ENCODE results near the gene B4GALT6.

B4GALT6 gene

GRCh38 chr18:31707815-31708214 lies 23.4 kb upstream of the B4GALT6 start:
- H3K36me3 Mint-ChIP-seq (ENCODE audit: low read depth), result no peaks in the 10 kb centered on the region
- intact Hi-C loops (cut with micrococcal nuclease), result no loop called here
- H3K9me3 Mint-ChIP-seq, result no peaks in the 10 kb centered on the region

GRCh38 chr18:31702449-31702848 lies 18.1 kb upstream of the B4GALT6 start:
- H3K4me1 Mint-ChIP-seq (ENCODE audit: low read depth), result peaks cover 11% of the 10 kb centered on the region
- H3K36me3 Mint-ChIP-seq (ENCODE audit: low read depth), result no peaks in the 10 kb centered on the region
- intact Hi-C loops (cut with micrococcal nuclease), result no loop called here
- no peaks in the 10 kb centered on the region for H3K27me3 Mint-ChIP-seq
- H3K4me3 Mint-ChIP-seq, result no peak overlapping the region
- H3K27ac Mint-ChIP-seq, result no peak overlapping the region
- peaks cover 9% of the 10 kb centered on the region for H3K9me3 Mint-ChIP-seq

More at GRCh38 chr18:31707815-31708214, 23.4 kb upstream of the B4GALT6 start:
- Mint-ChIP-seq H3K27me3 (no peaks in the 10 kb centered on the region), H3K27ac (no peak overlapping the region), H3K4me1 (ENCODE audit: low read depth) (peaks cover 14% of the 10 kb centered on the region), H3K4me3 (no peak overlapping the region)

- Mint-ChIP-seq H3K4me1 (ENCODE audit: low read depth) (peaks cover 11% of the 10 kb centered on the region), H3K27ac (no peak overlapping the region), H3K36me3 (ENCODE audit: low read depth) (no peaks in the 10 kb centered on the region), H3K9me3 (peaks cover 9% of the 10 kb centered on the region), H3K27me3 (no peaks in the 10 kb centered on the region), H3K4me3 (no peak overlapping the region)
- intact Hi-C loops (cut with micrococcal nuclease), result no loop called here
Observed at GRCh38 chr18:31701744-31702143, 17.4 kb upstream of the B4GALT6 start.

GRCh38 chr18:31700990-31701389 lies 16.6 kb upstream of the B4GALT6 start:
- Mint-ChIP-seq H3K36me3 (ENCODE audit: low read depth) (no peaks in the 10 kb centered on the region), H3K27me3 (no peaks in the 10 kb centered on the region), H3K27ac (no peak overlapping the region), H3K4me3 (no peak overlapping the region), H3K4me1 (ENCODE audit: low read depth) (peaks cover 11% of the 10 kb centered on the region), H3K9me3 (peaks cover 9% of the 10 kb centered on the region)
- intact Hi-C loops (cut with micrococcal nuclease), result no loop called here

GRCh38 chr18:31697351-31698298 lies 13.2 kb upstream of the B4GALT6 start:
- Mint-ChIP-seq H3K4me1 (ENCODE audit: low read depth) (peaks cover 8% of the 10 kb centered on the region), H3K27me3 (no peaks in the 10 kb centered on the region), H3K27ac (no peak overlapping the region), H3K4me3 (no peak overlapping the region), H3K9me3 (peaks cover 9% of the 10 kb centered on the region), H3K36me3 (ENCODE audit: low read depth) (no peaks in the 10 kb centered on the region)
- intact Hi-C loops (cut with micrococcal nuclease), result no loop called here

GRCh38 chr18:31695989-31696388 lies 11.6 kb upstream of the B4GALT6 start:
- intact Hi-C loops (cut with micrococcal nuclease), result no loop called here
- peaks cover 5% of the 10 kb centered on the region for H3K4me1 Mint-ChIP-seq (ENCODE audit: low read depth)
- H3K27me3 Mint-ChIP-seq, result no peaks in the 10 kb centered on the region
- H3K4me3 Mint-ChIP-seq, result no peak overlapping the region
- H3K9me3 Mint-ChIP-seq, result peaks cover 9% of the 10 kb centered on the region
- H3K27ac Mint-ChIP-seq, result no peak overlapping the region
- no peaks in the 10 kb centered on the region for H3K36me3 Mint-ChIP-seq (ENCODE audit: low read depth)

- intact Hi-C loops (cut with micrococcal nuclease), result no loop called here
- no peaks in the 10 kb centered on the region for H3K4me1 Mint-ChIP-seq (ENCODE audit: low read depth)
- no peak overlapping the region for H3K4me3 Mint-ChIP-seq
- H3K27me3 Mint-ChIP-seq, result no peaks in the 10 kb centered on the region
- H3K36me3 Mint-ChIP-seq (ENCODE audit: low read depth), result no peaks in the 10 kb centered on the region
- peaks cover 9% of the 10 kb centered on the region for H3K9me3 Mint-ChIP-seq
- no peak overlapping the region for H3K27ac Mint-ChIP-seq
Observed at GRCh38 chr18:31694297-31694696, 9.9 kb upstream of the B4GALT6 start.

GRCh38 chr18:31688606-31689005 lies 4.2 kb upstream of the B4GALT6 start:
- Mint-ChIP-seq H3K4me3 (no peak overlapping the region), H3K4me1 (ENCODE audit: low read depth) (peaks cover 7% of the 10 kb centered on the region), H3K36me3 (ENCODE audit: low read depth) (peaks cover 6% of the 10 kb centered on the region), H3K27ac (no peak overlapping the region), H3K27me3 (peaks cover 9% of the 10 kb centered on the region), H3K9me3 (no peaks in the 10 kb centered on the region)
- intact Hi-C loops (cut with micrococcal nuclease), result loop anchor here (10.0 kb wide), 1 partner anchor 406 kb away; the partner anchor contains the start of gene RNF138

- no peak overlapping the region for H3K27ac Mint-ChIP-seq
- peaks cover 12% of the 10 kb centered on the region for H3K4me1 Mint-ChIP-seq (ENCODE audit: low read depth)
- no peaks in the 10 kb centered on the region for H3K9me3 Mint-ChIP-seq
- intact Hi-C loops (cut with micrococcal nuclease), result loop anchor here (10.0 kb wide), 1 partner anchor 408 kb away; the partner anchor contains the start of gene RNF138
- peaks cover 6% of the 10 kb centered on the region for H3K36me3 Mint-ChIP-seq (ENCODE audit: low read depth)
- H3K4me3 Mint-ChIP-seq, result no peak overlapping the region
- peaks cover 15% of the 10 kb centered on the region for H3K27me3 Mint-ChIP-seq
Observed at GRCh38 chr18:31686986-31687928, 2.9 kb upstream of the B4GALT6 start.

GRCh38 chr18:31686572-31686971 lies 2.2 kb upstream of the B4GALT6 start:
- Mint-ChIP-seq H3K4me1 (ENCODE audit: low read depth) (peaks cover 12% of the 10 kb centered on the region), H3K4me3 (no peak overlapping the region), H3K36me3 (ENCODE audit: low read depth) (peaks cover 6% of the 10 kb centered on the region), H3K27me3 (peaks cover 15% of the 10 kb centered on the region), H3K9me3 (no peaks in the 10 kb centered on the region), H3K27ac (no peak overlapping the region)
- intact Hi-C loops (cut with micrococcal nuclease), result loop anchor here (10.0 kb wide), 1 partner anchor 408 kb away; the partner anchor contains the start of gene RNF138

GRCh38 chr18:31685097-31686082 lies 1.0 kb upstream of the B4GALT6 start:
- intact Hi-C loops (cut with micrococcal nuclease), result loop anchor here (10.0 kb wide), 1 partner anchor 409 kb away; the partner anchor contains the start of gene RNF138
- Mint-ChIP-seq H3K36me3 (ENCODE audit: low read depth) (peaks cover 6% of the 10 kb centered on the region), H3K9me3 (no peaks in the 10 kb centered on the region), H3K4me3 (peak overlapping the region; percentile 79), H3K27me3 (peaks cover 17% of the 10 kb centered on the region), H3K4me1 (ENCODE audit: low read depth) (peaks cover 13% of the 10 kb centered on the region), H3K27ac (peak overlapping the region; percentile 68)

GRCh38 chr18:31683968-31684278 lies 458 bp downstream of the B4GALT6 start:
- Mint-ChIP-seq H3K4me3 (peak overlapping the region; percentile 82), H3K4me1 (ENCODE audit: low read depth) (peaks cover 26% of the 10 kb centered on the region)

GRCh38 chr18:31683106-31683505 lies 1.3 kb downstream of the B4GALT6 start:
- intact Hi-C loops (cut with micrococcal nuclease), result loop anchor here (10.0 kb wide), 1 partner anchor 412 kb away; the partner anchor contains the start of gene RNF138
- peaks cover 6% of the 10 kb centered on the region for H3K36me3 Mint-ChIP-seq (ENCODE audit: low read depth)
- no peaks in the 10 kb centered on the region for H3K9me3 Mint-ChIP-seq
- no peak overlapping the region for H3K4me3 Mint-ChIP-seq
- H3K4me1 Mint-ChIP-seq (ENCODE audit: low read depth), result peaks cover 33% of the 10 kb centered on the region
- H3K27ac Mint-ChIP-seq, result no peak overlapping the region
- peaks cover 17% of the 10 kb centered on the region for H3K27me3 Mint-ChIP-seq

More at GRCh38 chr18:31683968-31684278, 458 bp downstream of the B4GALT6 start:
- intact Hi-C loops (cut with micrococcal nuclease), result loop anchor here (10.0 kb wide), 1 partner anchor 411 kb away; the partner anchor contains the start of gene RNF138
- Mint-ChIP-seq H3K9me3 (no peaks in the 10 kb centered on the region), H3K27ac (peak overlapping the region; percentile 40), H3K27me3 (peaks cover 17% of the 10 kb centered on the region), H3K36me3 (ENCODE audit: low read depth) (peaks cover 6% of the 10 kb centered on the region)

Data from dendritic cell treated with granulocyte-macrophage colony-stimulating factor and Interleukin-4, amounts not matched to agents 40 ng/mL and 50 ng/mL, for 4 days (primary cell).